Skeletal muscle cell (primary cell): ENCODE results near the gene TBC1D1.

Experiments
- DNase-seq: peaks from one replicate; pipeline ENCODE4 v3.0.0-alpha.2; 2010; ENCODE audit warnings: low read depth
- H3K4me3 ChIP-seq: 2 replicates; pipeline ENCODE4 v1.5.1; 2011; ENCODE audit warnings: low read depth, mild to moderate bottlenecking, control low read depth, low read length, moderate library complexity

TBC1D1 gene

DNA sequence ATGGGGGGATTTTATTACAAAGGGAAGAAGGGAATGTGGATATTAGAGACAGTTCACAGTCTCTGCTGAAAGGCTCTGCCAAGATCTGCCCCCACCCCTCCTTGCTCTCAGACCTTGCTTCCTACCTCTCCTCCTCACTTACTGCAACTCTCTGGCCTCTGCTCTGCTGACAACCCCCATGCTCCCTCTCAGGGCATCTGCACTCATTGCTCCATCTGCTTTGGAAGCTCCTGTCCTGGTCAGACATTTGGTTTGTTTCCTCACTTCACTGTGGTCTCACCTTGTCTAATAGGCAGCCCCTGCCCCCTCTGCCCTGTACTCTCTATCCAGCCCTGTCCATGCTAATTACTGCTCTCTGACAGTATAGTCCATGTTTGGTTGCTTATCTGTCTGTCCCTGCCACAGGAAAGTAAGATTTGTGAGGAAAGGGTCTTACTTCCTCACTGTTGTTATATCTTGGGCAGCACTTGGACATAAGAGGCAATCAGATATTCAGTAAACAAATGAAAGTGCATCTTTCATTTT lies 258.6 kb downstream of the TBC1D1 start:
- no peak for DNase-seq
- no peak overlapping the region for H3K4me3 ChIP-seq

GRCh38 chr4:38149997-38150671 lies 259.2 kb downstream of the TBC1D1 start:
- no peak overlapping the region for H3K4me3 ChIP-seq
- DNase-seq = no peak

DNA sequence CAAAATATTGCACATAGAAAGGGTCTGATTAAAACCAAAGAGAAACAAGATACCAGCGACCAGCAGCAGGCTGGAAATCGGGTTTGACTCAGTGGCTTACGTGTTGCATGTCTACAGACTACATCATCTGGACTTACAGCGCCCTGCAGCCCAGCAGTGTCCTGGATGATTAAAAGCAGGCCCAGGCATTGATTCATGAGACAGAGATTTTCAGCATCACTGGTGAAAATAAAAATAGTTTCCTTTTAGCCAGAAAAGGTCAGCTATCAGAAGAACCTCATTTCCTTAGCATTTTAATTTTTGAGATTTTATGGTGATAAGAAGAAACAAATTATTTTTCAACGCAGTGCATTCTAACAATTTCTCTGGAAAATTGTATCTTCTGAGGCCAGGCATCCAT lies 259.9 kb downstream of the TBC1D1 start:
- DNase-seq = no peak
- no peak overlapping the region for H3K4me3 ChIP-seq

GRCh38 chr4:38151873-38152272 lies 261.0 kb downstream of the TBC1D1 start:
- no peak for DNase-seq

GRCh38 chr4:38152305-38152704 lies 261.4 kb downstream of the TBC1D1 start:
- no peak for DNase-seq

More at GRCh38 chr4:38151873-38152272, 261.0 kb downstream of the TBC1D1 start:
- no peak overlapping the region for H3K4me3 ChIP-seq

DNA sequence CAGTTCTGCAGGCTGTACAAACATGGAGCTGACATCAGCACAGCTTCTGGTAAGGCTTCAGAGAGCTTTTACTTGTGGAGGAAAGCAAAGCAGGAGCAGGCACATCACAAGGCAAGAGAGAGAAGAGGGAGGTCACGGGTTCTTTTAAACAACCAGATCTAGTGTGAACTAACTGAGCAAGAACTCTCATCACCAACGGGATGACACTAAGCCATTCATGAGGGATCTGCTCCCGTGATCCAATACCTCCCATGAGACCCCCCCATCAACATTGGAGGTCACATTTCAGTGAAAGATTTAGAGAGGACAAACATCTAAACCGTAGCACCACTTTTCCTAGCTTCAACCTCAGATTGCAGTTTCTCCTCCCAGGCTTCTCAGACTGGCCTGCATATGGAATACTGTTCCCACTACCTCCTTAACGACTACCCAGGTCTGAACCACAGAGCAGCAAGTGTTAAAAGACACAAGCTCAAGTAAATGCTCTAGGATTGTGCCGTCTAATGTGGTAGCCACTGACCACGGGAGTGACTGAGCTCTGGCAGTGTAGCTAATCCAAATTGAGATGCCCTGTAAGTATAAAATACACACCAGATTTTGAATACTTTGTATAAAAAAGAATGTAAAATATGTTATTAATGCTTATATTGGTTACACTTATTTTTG lies 262.0 kb downstream of the TBC1D1 start:
- DNase-seq = no peak
- H3K4me3 ChIP-seq = no peak overlapping the region

More at GRCh38 chr4:38152305-38152704, 261.4 kb downstream of the TBC1D1 start:
- H3K4me3 ChIP-seq = no peak overlapping the region

- DNase-seq = no peak
- no peak overlapping the region for H3K4me3 ChIP-seq
These were observed 262.5 kb downstream of the TBC1D1 start for GRCh38 chr4:38153387-38153760.

DNA sequence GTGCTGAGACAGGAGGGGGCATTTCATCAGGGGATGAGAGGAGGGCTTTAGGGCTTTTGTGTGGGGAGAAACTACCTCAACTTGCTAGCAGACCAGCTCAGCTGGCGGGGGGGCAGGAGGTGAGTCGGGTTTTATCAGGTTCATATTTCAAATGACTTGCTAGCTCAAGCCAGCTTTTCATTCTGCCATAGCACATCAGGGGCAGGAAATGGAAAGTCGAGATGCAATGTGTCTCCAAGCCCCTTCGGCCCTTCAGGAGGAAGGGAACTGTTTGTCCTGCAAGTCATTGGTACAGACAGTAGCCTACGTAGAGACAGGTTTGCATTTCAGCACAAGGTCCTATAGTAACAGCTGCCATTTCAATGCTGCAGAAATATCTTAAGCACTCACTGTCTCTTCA lies 263.4 kb downstream of the TBC1D1 start:
- H3K4me3 ChIP-seq = no peak overlapping the region
- DNase-seq = no peak

GRCh38 chr4:38154681-38155588 lies 264.1 kb downstream of the TBC1D1 start:
- DNase-seq = no peak
- no peak overlapping the region for H3K4me3 ChIP-seq

DNA sequence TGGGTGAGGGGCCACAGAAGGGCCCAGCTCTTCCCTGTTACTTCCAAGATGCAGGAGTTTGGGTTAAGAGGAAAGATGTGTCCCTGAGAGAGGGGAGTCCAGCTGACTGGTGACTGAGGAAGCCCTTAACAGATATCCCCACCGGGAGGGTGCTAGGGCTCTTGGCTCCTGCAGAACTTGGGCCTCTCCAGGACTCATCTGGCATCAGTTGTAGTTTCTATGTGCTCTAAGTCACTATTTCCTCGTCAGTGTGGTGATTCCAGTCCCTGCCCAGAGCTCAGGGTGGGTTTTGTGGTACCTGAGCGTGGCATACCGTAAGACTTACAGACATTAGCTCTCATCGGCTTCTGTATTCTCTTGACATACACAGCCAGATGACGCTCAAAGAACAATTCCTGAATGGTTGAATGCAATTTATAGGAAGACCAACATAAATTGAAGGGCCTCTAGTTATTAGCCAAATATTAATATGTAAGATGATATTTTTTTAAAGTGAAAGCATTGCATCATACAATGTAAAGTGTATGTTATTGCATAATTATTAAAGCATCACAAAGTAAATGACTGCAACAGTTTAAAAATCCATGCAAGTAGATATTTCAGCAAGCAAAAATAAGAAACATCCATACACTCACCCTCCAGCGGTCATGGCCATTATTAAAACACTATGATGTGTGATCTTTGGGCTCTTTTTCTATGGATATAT lies 264.9 kb downstream of the TBC1D1 start:
- DNase-seq = no peak

DNA sequence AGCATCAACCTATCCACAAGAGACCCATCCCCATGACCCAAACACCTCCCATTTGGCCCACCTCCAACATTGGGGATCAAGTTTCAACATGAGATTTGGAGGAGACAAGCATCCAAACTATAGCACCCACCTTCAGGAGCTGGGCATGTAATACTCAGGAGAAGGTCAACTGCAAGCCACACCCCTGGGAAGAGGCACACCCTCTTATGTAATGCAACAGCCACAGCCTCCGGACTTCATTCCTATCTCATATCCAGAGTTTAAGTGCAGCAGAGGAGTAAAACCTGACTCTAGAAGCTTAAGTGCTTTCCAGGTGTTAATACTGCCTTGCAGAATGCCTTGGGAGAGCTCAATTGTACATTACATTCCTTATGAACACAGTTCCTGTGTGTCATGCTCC lies 266.7 kb downstream of the TBC1D1 start:
- H3K4me3 ChIP-seq = no peak overlapping the region
- DNase-seq = no peak

More for the DNA sequence above, 264.9 kb downstream of the TBC1D1 start:
- H3K4me3 ChIP-seq = no peak overlapping the region

DNA sequence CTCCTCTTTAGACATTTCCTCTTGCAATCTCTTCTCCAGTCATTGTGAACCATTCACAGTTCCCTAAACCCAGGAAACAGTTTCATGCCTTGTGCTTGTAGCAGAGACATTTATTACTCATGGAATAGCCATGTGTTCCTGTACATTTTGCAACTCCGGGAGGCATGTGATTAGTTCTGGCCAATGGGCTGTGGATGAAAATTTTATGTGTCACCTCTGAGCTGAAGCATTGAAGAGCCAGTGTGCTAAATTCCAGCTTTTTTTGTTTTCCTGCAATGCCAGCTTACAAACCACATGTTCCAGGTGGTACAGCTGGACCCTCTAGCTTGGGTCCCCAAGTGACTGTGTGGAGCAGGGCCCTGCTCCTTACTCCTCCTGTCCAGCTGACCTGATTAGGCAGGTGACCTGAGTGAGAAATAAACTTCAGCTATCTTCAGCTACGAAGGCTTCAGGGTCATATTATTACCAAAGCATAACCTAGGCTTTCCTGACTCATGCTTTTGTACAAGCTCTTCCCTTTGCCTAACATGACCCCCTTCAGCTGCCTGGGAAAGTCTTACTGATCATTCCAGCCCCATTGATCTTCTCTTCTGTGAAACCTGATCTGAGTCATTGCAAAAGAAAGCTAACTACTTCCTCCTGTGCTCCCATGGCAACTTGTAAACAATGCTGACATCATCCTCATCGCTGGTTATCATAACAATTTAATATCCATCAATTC lies 269.8 kb downstream of the TBC1D1 start:
- no peak overlapping the region for H3K4me3 ChIP-seq
- DNase-seq = peak; percentile 97

GRCh38 chr4:38161208-38162113 lies 270.6 kb downstream of the TBC1D1 start:
- DNase-seq = no peak
- H3K4me3 ChIP-seq = no peak overlapping the region

- H3K4me3 ChIP-seq = no peak overlapping the region
- peak; percentile 53 for DNase-seq
These were observed 271.4 kb downstream of the TBC1D1 start for GRCh38 chr4:38162240-38162784.

GRCh38 chr4:38163216-38164006 lies 272.5 kb downstream of the TBC1D1 start:
- no peak for DNase-seq

DNA sequence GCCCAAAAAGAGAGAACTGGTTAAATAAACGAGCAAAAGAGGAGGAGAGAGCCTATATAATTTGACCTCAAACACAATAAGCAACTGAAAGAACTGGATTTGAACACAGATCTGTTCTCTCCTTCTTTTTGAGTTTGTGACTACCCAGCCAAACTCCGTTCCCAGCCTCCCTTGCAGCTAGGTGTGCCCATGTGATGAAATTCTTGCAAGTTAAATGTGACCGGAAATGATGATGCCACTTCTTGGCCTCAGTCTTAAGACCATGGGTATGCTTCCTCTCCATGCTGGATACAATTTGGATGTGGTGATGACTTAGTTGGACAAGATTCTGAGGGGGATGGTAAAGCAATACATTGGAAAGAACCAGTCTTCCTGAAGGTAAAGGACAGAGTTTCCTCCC lies 273.5 kb downstream of the TBC1D1 start:
- DNase-seq = no peak
- no peak overlapping the region for H3K4me3 ChIP-seq

More at GRCh38 chr4:38163216-38164006, 272.5 kb downstream of the TBC1D1 start:
- H3K4me3 ChIP-seq = no peak overlapping the region

DNA sequence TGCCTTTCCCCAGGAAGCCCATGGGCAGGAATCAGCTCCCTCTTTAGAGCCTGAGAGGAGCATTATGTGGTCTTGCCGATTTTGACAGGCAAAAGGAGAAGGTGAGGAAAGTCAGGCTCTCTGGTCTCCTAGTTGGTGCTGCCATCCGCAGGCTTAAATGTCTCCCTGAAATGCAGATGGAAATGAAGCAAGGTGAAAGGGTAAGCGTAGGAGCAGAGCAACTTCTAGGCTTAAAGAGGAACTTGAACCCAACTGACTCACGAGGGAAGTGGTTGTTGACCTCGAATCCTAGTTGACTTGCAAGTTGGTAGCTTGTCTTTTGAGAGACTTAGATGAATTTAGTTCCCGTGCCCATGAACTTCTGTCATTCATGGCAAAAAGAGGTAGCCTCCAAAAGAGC lies 275.2 kb downstream of the TBC1D1 start:
- no peak overlapping the region for H3K4me3 ChIP-seq
- no peak for DNase-seq
